Right cardiac atrium (tissue), 5 donors: Measurements from ENCODE around the gene CLMN. TPM values are rescaled to one million over a fixed set of nuclear protein-coding genes. Genes with fewer than 3 reads are reported as not detected.

Source experiments
- ATAC-seq, 2 donors: fragments of 200-7000 bp; cut with Tn5 transposase; one replicate each; pipeline versions ENCODE4 v1.8.0 to v1.9.1; 2020; ENCODE audit warnings: moderate library complexity in 2 of 2, mild to moderate bottlenecking in 1 of 2
- DNase-seq, 3 donors: peaks; one replicate each; pipeline ENCODE4 v3.0.0-alpha.2; 2020
- H3K27ac ChIP-seq: one replicate; pipeline ENCODE4 v1.5.1; 2013; ENCODE audit warnings: mild to moderate bottlenecking, low read length, control low read depth, moderate library complexity
- H3K27me3 ChIP-seq: one replicate; pipeline ENCODE4 v1.6.1; 2013; ENCODE audit not compliant: control insufficient read depth, insufficient read depth
- H3K4me1 ChIP-seq: one replicate; pipeline ENCODE4 v1.6.1; 2013; ENCODE audit warnings: low read length; ENCODE audit not compliant: control insufficient read depth, insufficient read depth
- H3K4me3 ChIP-seq: one replicate; pipeline ENCODE4 v1.5.1; 2013; ENCODE audit warnings: low read length, control low read depth
- H3K9me3 ChIP-seq: one replicate; pipeline ENCODE4 v1.6.1; 2013; ENCODE audit warnings: low read length; ENCODE audit not compliant: control insufficient read depth
- WGBS: extraction: QIAGEN DNeasy Blood & Tissue Kit; methylation state at CpG from one replicate; pipeline ENCODE4 v1.1.7; 2013; 5-methylcytosine and 5-hydroxymethylcytosine counted together
- intact Hi-C, 4 donors: fragments of 100-400 bp; cut with DNase I; formaldehyde crosslinking; loops; one replicate each; pipeline versions ENCODE4 v1.11.0 to v1.14.0; 2022 to 2023
- polyA plus RNA-seq: library from polyadenylated mRNA; stranded (reverse); fragments of 200-250 nt; gene quantifications from one replicate; pipeline ENCODE4 v1.2.3, GENCODE V29; 2013
- total RNA-seq, 4 donors: library from RNA; stranded (reverse); fragmentation: NEBNext Ultra II Directional; extraction: Animal tissue kit (Norgen Biotek cat#: 25700); gene quantifications; one replicate each; pipeline ENCODE4 v1.2.1, GENCODE V29; 2021
- donor health status: healthy with polysubstance abuse.
- donor health status: DM: no; HTN: yes; CAD: no.
- donor health status: DM: no; HTN: no; CAD: no.
- donor health status: DM: no; HTN: yes; CAD: no; lungs with severe emphysema.
- donor health status: DM: yes; HTN: yes; CAD: no.

The CLMN gene
- total and polyA plus RNA-seq, 5 donors = 3.1 to 9.1 (median 6.4) TPM

DNA sequence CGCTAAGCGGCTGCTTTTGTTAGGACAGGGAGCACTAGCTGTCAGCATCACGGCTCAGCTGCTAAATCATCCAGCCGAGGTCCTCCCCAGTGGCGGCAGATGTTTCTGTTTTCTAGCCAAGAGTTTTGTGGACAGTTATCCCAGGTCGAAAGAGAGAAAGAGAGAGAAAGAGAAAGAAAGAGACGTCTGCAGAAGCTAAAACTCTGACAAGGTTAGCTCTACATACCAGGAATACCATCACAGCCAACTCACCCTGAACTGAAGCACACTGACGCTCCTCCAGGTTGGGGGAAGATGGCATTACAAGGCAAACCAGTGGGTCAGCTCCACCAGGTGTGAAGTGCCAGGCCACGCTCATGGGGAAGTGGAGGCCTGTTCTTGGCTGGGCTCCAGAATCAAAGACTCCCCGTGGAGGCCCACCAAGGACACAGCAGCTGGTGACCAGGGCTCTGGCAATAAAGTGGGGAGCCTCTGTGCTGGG is 97.5 kb downstream of the CLMN start:
- WGBS = 67% methylated on average over 10 of the region's 10 CpGs
- no peak overlapping the region for H3K27ac ChIP-seq
- DNase-seq (no peak), ATAC-seq (no peak)
- H3K27me3 ChIP-seq = no peaks in the 10 kb centered on the region
- H3K9me3 ChIP-seq = no peaks in the 10 kb centered on the region
- intact Hi-C loops = no loop called here
- H3K4me1 ChIP-seq = no peaks in the 10 kb centered on the region
- H3K4me3 ChIP-seq = no peak overlapping the region

DNA sequence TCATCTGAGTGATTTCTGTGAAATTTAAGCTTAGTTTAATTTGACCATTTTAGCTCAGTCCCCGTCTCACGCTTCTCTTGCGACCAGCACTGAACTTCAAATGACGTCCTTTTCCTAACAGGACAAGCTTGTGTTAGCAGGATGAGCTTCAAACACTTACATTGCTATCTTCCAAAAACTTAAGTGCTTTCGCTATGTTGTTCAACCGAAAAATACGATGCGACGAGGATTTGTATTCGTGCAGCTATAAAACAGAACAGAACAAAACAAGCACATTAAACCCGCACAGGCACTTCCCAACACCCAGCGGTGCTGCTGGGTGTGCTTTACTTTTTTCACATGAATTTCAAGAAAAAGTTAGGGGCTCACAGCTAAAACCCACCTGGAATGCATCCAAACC is 98.2 kb downstream of the CLMN start:
- intact Hi-C loops = no loop called here
- DNase-seq (no peak), ATAC-seq (no peak)
- Histone ChIP-seq H3K4me1 (no peaks in the 10 kb centered on the region), H3K4me3 (no peak overlapping the region), H3K9me3 (no peaks in the 10 kb centered on the region), H3K27me3 (no peaks in the 10 kb centered on the region), H3K27ac (no peak overlapping the region)
- WGBS = 95% methylated on average over 12 of the region's 12 CpGs

GRCh38 chr14:95220663-95221231 is 99.0 kb downstream of the CLMN start:
- Histone ChIP-seq H3K9me3 (no peaks in the 10 kb centered on the region), H3K4me1 (no peaks in the 10 kb centered on the region), H3K4me3 (no peak overlapping the region), H3K27me3 (no peaks in the 10 kb centered on the region), H3K27ac (no peak overlapping the region)
- WGBS = 63% methylated on average over 11 of the region's 11 CpGs
- intact Hi-C loops = no loop called here
- DNase-seq (no peak), ATAC-seq (no peak)

DNA sequence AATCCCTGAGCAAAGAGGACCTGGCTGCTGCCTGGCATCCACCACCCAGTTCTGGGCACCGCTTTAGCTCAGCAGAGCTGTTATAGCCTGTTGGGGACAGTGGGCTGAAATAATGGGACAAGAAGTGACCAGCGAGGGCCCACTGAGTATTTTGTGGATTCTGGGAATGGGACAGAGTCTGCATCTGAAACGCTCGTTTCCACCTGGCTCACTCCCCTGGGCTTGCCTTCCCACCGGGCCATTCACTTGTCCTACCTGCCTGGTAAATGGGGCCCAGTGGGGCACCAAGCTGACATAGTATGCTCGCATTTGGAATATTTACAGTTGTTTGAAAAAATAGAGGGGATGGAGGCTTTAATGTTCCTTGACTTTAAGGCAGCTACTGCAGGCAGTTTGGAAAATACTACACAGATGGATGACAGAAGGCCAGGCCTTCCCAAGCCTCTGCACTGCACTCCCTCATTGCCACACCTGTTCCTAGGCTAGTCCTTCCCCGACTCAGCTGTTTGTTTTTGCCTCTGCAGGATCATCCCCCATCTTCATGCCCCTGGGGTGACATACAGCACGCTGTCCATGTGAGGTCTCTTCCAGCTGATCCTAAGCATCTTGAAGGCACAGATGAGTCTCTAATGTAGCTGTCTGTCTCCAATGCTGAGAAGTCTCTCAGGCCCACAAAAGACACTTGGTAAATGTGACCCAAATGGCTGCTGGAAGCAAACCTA is 101.1 kb downstream of the CLMN start:
- 81% methylated on average over 8 of the region's 8 CpGs for WGBS
- no peaks in the 10 kb centered on the region for H3K27me3 ChIP-seq
- H3K9me3 ChIP-seq = no peaks in the 10 kb centered on the region

GRCh38 chr14:95218006-95218405 is 101.7 kb downstream of the CLMN start:
- Histone ChIP-seq H3K4me3 (no peak overlapping the region), H3K27me3 (no peaks in the 10 kb centered on the region), H3K27ac (no peak overlapping the region), H3K4me1 (no peaks in the 10 kb centered on the region), H3K9me3 (no peaks in the 10 kb centered on the region)
- WGBS = 63% methylated on average over 4 of the region's 4 CpGs
- no peak for ATAC-seq
- no peak for DNase-seq
- intact Hi-C loops = no loop called here

More for the DNA sequence above, 101.1 kb downstream of the CLMN start:
- no peak for ATAC-seq
- Histone ChIP-seq H3K4me3 (no peak overlapping the region), H3K27ac (no peak overlapping the region), H3K4me1 (no peaks in the 10 kb centered on the region)
- no peak for DNase-seq
- intact Hi-C loops = no loop called here

- H3K27me3 ChIP-seq = no peaks in the 10 kb centered on the region
- H3K4me1 ChIP-seq = no peaks in the 10 kb centered on the region
- H3K27ac ChIP-seq = no peak overlapping the region
- H3K9me3 ChIP-seq = no peaks in the 10 kb centered on the region
- no peak for ATAC-seq
- intact Hi-C loops = no loop called here
- WGBS = 78% methylated on average over 10 of the region's 10 CpGs
- H3K4me3 ChIP-seq = no peak overlapping the region
- DNase-seq = no peak
Measured at GRCh38 chr14:95217391-95217900, 102.3 kb downstream of the CLMN start.

DNA sequence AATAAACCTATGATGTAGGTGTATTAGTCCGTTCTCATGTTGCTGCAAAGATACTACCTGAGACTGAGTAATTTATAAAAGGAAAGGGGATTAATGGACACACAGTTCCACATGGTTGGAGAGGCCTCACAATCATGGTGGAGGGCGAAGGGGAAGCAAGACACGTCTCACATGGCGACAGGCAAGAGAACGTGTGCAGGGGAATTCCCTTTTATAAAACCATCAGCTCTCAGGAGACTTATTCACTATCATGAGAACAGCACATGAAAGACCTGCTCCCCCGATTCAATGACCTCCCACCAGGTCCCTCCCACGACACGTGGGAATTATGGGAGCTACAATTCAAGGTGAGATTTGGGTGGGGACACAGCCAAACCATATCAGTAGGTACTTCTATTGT is 103.7 kb downstream of the CLMN start:
- Histone ChIP-seq H3K27ac (no peak overlapping the region), H3K27me3 (no peaks in the 10 kb centered on the region), H3K9me3 (no peaks in the 10 kb centered on the region), H3K4me1 (no peaks in the 10 kb centered on the region), H3K4me3 (no peak overlapping the region)
- ATAC-seq = no peak
- 87% methylated on average over 8 of the region's 8 CpGs for WGBS
- no peak for DNase-seq
- intact Hi-C loops = no loop called here

DNA sequence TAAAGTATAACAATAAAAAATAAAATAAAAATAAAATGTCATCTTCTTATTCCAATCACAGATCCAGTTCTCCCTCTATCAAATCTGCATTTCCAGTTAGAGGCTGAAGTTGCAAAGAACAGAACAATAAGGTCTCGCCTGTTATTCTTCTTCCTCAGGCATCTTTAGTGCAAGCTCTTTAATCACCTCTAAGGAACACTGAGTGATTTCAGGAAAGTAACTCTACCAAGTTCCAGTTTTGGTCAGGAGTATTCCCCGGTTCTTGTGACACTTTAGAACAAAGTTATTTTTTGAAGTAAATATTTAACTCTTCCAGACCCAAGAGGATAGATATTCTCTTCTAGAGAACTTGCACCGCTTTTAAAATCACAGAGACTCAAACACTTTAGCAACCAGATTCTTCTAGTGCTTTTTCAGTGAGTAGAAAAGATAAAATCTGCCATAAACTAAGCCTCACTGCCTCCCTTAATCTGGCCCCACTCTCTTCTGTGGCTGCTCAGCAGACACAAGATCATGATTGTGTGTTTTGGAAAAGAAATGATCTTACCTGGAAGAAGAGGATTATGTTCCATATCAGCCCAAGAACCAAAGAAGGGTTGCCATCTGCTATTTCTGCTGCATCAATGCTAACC is 104.5 kb downstream of the CLMN start:
- Histone ChIP-seq H3K27ac (no peak overlapping the region), H3K27me3 (no peaks in the 10 kb centered on the region), H3K4me3 (no peak overlapping the region), H3K9me3 (no peaks in the 10 kb centered on the region), H3K4me1 (no peaks in the 10 kb centered on the region)
- intact Hi-C loops = no loop called here
- WGBS = 81% methylated on average over 3 of the region's 3 CpGs
- ATAC-seq (no peak), DNase-seq (no peak)

DNA sequence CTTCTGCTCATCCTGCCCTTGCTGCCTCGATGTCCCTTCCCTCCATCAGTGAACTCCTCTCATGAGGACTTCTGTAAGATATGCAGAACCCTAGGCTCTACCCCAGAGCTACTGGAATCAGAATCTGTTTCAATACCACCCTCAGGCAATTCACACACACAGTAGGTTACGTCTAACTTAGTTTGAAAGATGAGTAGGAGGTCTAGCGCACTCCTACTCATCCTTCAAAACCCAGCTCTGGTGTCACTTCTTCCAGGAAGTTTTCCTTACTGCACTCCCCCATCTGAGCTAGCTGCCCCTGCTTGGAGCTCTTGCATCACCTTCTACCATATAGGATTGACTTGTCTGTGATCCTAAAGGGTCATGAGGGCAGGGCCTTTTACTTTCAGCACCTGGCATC is 105.9 kb downstream of the CLMN start:
- Histone ChIP-seq H3K9me3 (no peaks in the 10 kb centered on the region), H3K27me3 (no peaks in the 10 kb centered on the region), H3K4me1 (no peaks in the 10 kb centered on the region), H3K27ac (no peak overlapping the region), H3K4me3 (no peak overlapping the region)
- ATAC-seq (no peak), DNase-seq (no peak)
- 93% methylated on average over 3 of the region's 3 CpGs for WGBS
- intact Hi-C loops = no loop called here

- H3K27ac ChIP-seq = no peak overlapping the region
- intact Hi-C loops = no loop called here
- H3K9me3 ChIP-seq = no peaks in the 10 kb centered on the region
- WGBS = 93% methylated on average over 8 of the region's 8 CpGs
- ATAC-seq (no peak), DNase-seq (no peak)
- H3K27me3 ChIP-seq = no peaks in the 10 kb centered on the region
- H3K4me1 ChIP-seq = no peaks in the 10 kb centered on the region
- H3K4me3 ChIP-seq = no peak overlapping the region
Measured at GRCh38 chr14:95211721-95212504, 107.8 kb downstream of the CLMN start.

- Histone ChIP-seq H3K27ac (no peak overlapping the region), H3K27me3 (no peaks in the 10 kb centered on the region), H3K9me3 (no peaks in the 10 kb centered on the region), H3K4me3 (no peak overlapping the region), H3K4me1 (no peaks in the 10 kb centered on the region)
- ATAC-seq (no peak), DNase-seq (no peak)
- WGBS = 89% methylated on average over 13 of the region's 13 CpGs
- intact Hi-C loops = no loop called here
Measured at GRCh38 chr14:95210699-95211098, 109.0 kb downstream of the CLMN start.
